GM12875 (cell line): ENCODE results near the gene INPP5F.
"Not testable (repeated sequence)": the region's sequence is repeated elsewhere in the genome, so short reads cannot be mapped to it uniquely, and the experiment has no call there.

Experiments used
- H3K4me3 ChIP-seq: one replicate; pipeline ENCODE4 v1.5.1; 2011; ENCODE audit warnings: low read depth, low read length, control low read depth
- TF ChIP-seq, protein P1 (sequence below): IDR thresholded peaks from 2 replicates; pipeline ENCODE4 v1.5.1; 2011; ENCODE audit warnings: low read depth, mild to moderate bottlenecking, control low read depth, inconsistent platforms, low read length, moderate library complexity, borderline replicate concordance; ENCODE audit not compliant: insufficient read depth

Gene INPP5F

DNA sequence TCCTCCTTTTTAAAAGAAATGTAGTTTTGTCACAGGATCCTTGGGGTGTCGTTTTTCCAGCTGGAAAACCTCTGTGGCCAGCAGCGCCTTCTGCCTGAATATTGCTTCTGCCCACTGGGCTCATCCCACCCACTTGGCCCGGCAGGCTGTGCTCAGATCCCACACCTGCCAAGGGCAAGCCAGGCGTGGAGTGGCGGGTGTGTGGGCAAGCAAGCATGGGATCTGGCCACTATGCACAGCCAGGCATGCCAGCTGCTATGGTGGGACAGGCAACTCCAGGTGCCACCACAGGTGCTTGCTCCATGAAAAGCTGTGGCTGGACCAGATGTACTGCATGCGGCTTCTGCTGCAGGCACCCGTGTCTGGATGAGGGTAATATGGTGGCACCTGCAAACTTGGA lies 31.2 kb upstream of the INPP5F start:
- no peak overlapping the region for H3K4me3 ChIP-seq
- TF ChIP-seq, protein P1, sequence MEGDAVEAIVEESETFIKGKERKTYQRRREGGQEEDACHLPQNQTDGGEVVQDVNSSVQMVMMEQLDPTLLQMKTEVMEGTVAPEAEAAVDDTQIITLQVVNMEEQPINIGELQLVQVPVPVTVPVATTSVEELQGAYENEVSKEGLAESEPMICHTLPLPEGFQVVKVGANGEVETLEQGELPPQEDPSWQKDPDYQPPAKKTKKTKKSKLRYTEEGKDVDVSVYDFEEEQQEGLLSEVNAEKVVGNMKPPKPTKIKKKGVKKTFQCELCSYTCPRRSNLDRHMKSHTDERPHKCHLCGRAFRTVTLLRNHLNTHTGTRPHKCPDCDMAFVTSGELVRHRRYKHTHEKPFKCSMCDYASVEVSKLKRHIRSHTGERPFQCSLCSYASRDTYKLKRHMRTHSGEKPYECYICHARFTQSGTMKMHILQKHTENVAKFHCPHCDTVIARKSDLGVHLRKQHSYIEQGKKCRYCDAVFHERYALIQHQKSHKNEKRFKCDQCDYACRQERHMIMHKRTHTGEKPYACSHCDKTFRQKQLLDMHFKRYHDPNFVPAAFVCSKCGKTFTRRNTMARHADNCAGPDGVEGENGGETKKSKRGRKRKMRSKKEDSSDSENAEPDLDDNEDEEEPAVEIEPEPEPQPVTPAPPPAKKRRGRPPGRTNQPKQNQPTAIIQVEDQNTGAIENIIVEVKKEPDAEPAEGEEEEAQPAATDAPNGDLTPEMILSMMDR, result no peak

DNA sequence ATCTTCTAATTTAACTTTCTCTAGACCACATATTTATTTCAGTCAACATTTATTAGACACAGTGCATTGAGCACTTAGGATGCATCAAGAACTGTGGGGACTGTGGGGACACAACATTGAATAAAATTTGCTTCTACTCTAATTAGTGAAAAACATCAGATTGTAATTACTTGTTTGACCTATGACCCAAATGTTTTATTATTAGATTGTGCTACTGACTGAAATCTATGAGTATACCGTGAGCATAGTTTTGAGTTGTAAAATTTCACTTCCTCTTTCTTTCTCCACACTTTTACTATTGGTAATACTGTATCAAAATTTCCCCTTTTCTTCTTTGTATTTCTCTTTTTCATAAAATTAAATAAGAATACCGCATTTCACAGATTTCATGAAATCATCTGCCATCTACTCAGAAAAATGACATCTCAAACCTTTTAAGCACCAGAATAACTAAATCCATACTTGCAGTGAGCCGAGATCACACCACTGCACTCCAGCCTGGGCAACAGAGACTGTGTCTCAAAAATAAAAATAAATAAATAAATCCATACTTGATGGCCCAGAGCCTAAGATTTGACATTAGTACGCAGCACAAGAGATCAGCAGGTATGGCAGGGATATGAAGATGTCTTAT lies 25.4 kb upstream of the INPP5F start:
- H3K4me3 ChIP-seq, result no peak overlapping the region
- TF ChIP-seq, protein P1, result no peak

DNA sequence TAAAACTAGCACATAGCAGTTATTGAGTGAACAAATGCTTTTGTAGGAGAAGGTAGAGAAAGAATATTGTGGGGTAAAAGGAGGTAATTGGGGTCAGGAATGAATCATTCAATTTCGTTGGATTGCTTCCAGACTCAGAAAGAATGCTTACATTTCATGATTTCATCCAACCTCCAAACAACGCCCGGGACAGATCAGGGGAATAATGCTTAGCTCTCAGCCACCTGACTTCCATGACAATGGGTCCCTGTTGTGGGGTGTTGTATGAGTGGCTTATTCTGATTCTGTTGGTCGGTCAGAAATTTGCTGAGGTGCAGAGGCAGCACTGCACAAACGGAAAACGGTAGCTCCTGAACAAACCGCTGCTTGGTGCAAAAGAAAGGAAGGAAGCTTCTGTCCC lies 24.0 kb upstream of the INPP5F start:
- H3K4me3 ChIP-seq, result no peak overlapping the region
- TF ChIP-seq, protein P1, result no peak

DNA sequence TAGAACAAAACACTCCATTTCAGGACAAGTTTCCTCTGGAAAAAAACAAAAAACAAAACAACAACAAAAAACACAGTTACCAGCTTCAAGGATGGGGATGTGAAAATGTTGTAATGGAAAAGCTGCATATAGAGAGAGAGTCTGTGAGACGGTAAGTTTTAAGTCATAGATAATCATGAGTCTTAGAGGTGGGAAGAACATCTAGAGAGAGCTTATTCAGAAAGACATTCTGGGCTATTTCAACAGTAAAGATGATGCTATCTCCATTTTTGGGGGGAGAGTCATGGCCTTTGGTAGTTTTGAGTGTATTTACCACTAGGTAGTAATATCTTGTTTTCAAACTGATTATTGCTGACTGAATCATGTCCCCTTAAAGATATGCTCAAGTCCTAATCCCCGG lies 23.3 kb upstream of the INPP5F start:
- no peak overlapping the region for H3K4me3 ChIP-seq
- TF ChIP-seq, protein P1, result no peak

DNA sequence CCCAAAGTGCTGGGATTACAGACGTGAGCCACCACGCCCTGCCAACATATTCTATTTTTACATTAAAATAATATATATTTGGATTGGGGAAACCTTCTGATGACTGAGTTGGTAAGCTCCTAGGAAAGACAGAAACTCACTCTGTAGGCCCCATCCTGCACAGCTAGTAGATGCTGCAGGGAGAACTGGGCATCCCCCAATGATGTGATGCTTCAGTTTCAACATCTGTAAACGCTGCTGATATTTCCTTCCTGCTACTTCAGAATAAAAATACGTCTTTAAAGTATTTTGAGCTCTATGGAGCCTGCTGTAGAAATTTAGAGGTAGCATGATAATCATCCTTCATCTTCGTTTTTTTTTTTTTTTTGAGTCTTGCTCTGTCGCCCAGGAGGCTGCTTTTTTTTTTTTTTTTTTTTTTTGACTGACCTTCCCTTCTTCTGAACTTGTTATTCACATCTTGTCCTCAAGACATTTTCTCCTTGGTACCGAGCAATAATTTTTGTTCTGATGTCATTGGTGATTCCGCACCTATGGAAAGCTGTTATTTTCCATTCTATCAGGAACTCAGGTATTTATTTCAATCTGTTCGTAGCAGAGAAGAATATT lies 21.8 kb upstream of the INPP5F start:
- peak overlapping the region; percentile 10 for H3K4me3 ChIP-seq
- TF ChIP-seq, protein P1, result no peak

DNA sequence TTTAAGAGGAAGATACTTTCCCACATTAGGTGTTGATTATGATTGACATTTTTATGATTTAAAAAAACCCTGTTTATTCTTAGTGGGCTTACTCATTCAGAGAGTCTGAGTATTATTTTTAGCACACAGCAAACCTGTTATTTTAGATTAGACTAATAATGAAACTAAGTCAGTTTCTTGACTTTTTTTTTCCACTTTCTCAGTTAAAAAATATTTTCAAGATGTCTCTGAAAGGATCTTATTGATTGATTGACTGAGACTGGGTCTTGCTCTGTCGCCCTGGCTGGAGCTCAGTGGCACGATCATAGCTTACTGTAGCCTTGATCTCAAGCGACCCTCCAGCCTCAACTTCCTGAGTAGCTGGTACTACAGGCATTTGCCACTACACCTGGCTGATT lies 20.4 kb upstream of the INPP5F start:
- H3K4me3 ChIP-seq, result no peak overlapping the region
- TF ChIP-seq, protein P1, result no peak

DNA sequence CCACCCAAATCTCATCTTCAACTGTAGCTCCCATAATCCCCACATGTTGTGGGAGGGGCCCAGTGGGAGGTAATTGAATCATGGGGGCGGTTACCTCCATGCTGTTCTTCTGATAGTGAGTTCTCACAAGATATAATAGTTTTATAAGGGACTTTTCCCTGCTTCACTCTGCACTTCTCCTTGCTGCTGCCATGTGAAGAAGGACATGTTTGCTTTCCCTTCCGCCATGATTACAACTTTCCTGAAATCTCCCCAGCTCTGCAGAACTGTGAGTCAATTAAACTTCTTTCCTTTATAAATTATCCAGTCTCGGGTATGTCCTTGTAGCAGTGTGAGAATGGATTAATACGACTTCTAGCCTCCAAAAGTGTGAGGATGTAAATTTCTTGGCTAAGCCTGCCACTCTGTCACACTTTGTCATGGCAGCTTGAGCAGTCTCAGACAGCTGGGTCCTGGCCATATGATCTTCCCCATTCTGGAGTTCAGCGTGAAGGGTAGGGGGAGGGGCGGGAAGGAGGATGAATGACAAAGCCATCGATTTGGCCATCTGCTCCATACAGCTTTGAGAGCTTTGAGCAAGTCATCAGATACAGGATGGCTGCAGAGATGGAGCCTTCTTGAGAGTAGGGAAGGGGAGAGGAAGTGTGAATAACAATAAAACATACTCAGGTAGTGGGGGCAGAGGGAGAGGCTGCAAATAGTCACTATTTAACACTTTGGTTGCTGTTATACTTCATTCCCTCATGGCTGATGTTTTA lies 19.1 kb upstream of the INPP5F start:
- H3K4me3 ChIP-seq, result no peak overlapping the region
- TF ChIP-seq, protein P1, result no peak

DNA sequence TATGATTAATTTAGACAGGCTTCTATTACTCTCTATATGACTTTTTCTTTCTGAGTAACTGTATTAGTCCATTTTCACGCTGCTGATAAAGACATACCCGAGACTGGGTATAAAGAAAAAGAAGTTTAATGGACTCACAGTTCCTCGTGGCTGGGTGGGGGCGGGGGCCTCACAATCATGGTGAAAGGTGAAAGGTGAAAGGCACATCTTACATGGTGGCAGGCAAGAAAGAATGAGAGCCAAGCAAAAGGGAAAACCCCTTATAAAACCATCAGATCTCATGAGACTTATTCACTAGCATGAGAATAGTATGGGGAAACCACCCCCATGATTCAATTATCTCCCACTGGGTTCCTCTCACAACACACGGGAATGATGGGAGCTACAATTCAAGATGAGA lies 18.5 kb upstream of the INPP5F start:
- not testable (repeated sequence) for H3K4me3 ChIP-seq

DNA sequence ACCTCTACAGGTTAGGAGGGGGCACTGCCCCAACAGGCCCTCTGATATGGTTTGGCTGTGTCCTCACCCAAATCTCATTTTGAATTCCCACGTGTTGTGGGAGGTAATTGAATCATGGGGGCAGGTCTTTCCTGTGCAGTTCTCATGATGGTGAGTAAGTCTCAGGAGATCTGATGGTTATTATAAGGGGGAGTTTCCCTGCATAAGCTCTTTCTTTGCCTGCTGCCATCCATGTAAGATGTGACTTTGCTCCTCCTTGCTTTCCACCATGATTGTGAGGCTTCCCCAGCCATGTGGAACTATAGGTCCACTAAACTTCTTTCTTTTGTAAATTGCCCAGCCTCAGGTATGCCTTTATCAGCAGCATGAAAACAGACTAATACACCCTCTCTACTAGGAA lies 14.9 kb upstream of the INPP5F start:
- not testable (repeated sequence) for H3K4me3 ChIP-seq
